HEK293T (cell line): Measurements from ENCODE around the gene CBLN4.

Source experiments
- CTCF ChIA-PET: fragments of 350-600 bp; formaldehyde crosslinking; extraction: SDS; loops from one replicate; lab custom pipeline; 2021; ENCODE audit warnings: antibody characterized with exemption, inconsistent platforms; lab: Yijun Ruan, JAX
- POLR2A ChIA-PET: fragments of 350-600 bp; formaldehyde crosslinking; extraction: SDS; loops from one replicate; lab custom pipeline; 2020; ENCODE audit warnings: antibody characterized with exemption, inconsistent platforms; lab: Yijun Ruan, JAX
- DNase-seq: peaks from one replicate; pipeline ENCODE4 v3.0.0; 2012; ENCODE audit warnings: mixed read lengths; ENCODE audit errors: extremely low spot score
- ARNT ChIP-seq: fragments of 450-650 bp; IDR thresholded peaks from 2 replicates; pipeline ENCODE4 v1.6.1; 2017; ENCODE audit warnings: mild to moderate bottlenecking
- BHLHE40 ChIP-seq: fragments of 450-650 bp; IDR thresholded peaks from 2 replicates; pipeline ENCODE4 v1.6.1; 2016; ENCODE audit warnings: mild to moderate bottlenecking, moderate library complexity, borderline replicate concordance
- CTBP1 ChIP-seq: fragments of 450-650 bp; IDR thresholded peaks from 2 replicates; pipeline ENCODE4 v1.6.1; 2016; ENCODE audit warnings: borderline replicate concordance
- ELF4 ChIP-seq: fragments of 450-650 bp; IDR thresholded peaks from 2 replicates; pipeline ENCODE4 v1.6.1; 2017; ENCODE audit warnings: antibody characterized with exemption
- FOXA1 ChIP-seq: fragments of 450-650 bp; IDR thresholded peaks from 2 replicates; pipeline ENCODE4 v1.6.1; 2016; ENCODE audit warnings: mild to moderate bottlenecking
- FOXK2 ChIP-seq: fragments of 450-650 bp; IDR thresholded peaks from 2 replicates; pipeline ENCODE4 v1.6.1; 2016; ENCODE audit warnings: mild to moderate bottlenecking
- FOXM1 ChIP-seq: fragments of 450-650 bp; IDR thresholded peaks from 2 replicates; pipeline ENCODE4 v1.6.1; 2017; ENCODE audit warnings: mild to moderate bottlenecking, borderline replicate concordance
- HDGF ChIP-seq: fragments of 450-650 bp; IDR thresholded peaks from 2 replicates; pipeline ENCODE4 v1.6.1; 2017; ENCODE audit warnings: antibody characterized with exemption, borderline replicate concordance
- L3MBTL2 ChIP-seq: fragments of 450-650 bp; conservative IDR thresholded peaks from 2 replicates; pipeline ENCODE4 v1.6.1; 2016; ENCODE audit warnings: mild to moderate bottlenecking
- LEF1 ChIP-seq: fragments of 450-650 bp; IDR thresholded peaks from 2 replicates; pipeline ENCODE4 v1.6.1; 2017; ENCODE audit warnings: mild to moderate bottlenecking, borderline replicate concordance
- NFRKB ChIP-seq: fragments of 450-650 bp; IDR thresholded peaks from 2 replicates; pipeline ENCODE4 v1.6.1; 2016; ENCODE audit warnings: mild to moderate bottlenecking, moderate library complexity
- SP1 ChIP-seq: fragments of 450-650 bp; IDR thresholded peaks from 2 replicates; pipeline ENCODE4 v1.6.1; 2017
- SUZ12 ChIP-seq: fragments of 450-650 bp; IDR thresholded peaks from 2 replicates; pipeline ENCODE4 v1.6.1; 2016; ENCODE audit warnings: mild to moderate bottlenecking
- TARDBP ChIP-seq: fragments of 450-650 bp; IDR thresholded peaks from 2 replicates; pipeline ENCODE4 v1.6.1; 2016
- ZNF384 ChIP-seq: fragments of 450-650 bp; IDR thresholded peaks from 2 replicates; pipeline ENCODE4 v1.6.1; 2016
- TF ChIP-seq, protein P1 (sequence below): fragments of 450-650 bp; IDR thresholded peaks from 2 replicates; pipeline ENCODE4 v1.6.1; 2016

CBLN4 gene

DNA sequence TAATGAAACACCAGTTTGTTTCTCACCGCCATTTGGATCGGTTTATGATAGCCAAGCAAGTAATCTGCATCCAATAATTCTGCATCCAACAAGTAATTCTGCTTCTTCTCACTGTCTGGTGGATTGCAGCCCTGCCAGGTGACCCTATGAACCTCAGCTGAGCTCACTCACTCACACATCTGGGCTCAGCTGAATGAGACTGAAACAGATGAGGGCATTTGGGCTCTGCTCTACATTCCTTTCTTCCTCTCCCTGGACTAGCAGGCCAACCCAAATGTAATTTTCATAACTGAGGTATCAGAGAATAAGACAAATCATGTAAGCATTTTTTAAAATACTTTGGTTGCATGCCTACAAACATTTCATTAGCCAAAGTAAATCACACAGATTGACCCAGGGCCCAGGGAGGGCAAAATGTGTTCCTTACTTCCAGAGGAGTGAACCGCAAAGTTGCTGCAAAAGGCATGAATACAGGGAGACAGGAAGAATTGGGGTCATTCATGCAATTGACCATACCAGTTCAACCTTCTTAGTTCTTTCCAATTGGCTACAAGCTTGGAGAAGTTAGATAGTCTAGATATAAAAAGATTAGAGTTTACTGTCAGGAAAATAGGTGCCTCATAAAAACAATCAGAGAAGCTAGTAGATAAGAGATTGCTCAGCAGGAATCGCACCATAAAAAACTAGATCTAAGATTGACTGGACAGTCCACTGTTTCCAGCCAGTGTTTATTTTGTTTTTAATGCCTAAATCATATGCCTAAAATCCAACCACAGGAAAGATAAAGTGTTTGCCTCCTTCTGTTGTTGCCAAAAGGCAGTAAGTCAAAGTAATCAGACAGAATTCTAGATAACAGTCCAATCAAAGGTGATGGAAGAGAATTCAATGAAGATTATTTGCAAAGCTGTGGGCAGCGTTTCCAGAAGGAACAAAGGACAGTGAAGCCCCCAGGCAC lies 43.7 kb downstream of the CBLN4 start:
- ChIA-PET POLR2A (no interaction called here), CTCF (no interaction called here)
- DNase-seq: no peak
- TF ChIP-seq LEF1 (no peak), NFRKB (no peak), FOXK2 (no peak), L3MBTL2 (no peak), ARNT (no peak), SUZ12 (no peak)
- TF ChIP-seq, protein P1, sequence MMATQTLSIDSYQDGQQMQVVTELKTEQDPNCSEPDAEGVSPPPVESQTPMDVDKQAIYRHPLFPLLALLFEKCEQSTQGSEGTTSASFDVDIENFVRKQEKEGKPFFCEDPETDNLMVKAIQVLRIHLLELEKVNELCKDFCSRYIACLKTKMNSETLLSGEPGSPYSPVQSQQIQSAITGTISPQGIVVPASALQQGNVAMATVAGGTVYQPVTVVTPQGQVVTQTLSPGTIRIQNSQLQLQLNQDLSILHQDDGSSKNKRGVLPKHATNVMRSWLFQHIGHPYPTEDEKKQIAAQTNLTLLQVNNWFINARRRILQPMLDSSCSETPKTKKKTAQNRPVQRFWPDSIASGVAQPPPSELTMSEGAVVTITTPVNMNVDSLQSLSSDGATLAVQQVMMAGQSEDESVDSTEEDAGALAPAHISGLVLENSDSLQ: no peak

DNA sequence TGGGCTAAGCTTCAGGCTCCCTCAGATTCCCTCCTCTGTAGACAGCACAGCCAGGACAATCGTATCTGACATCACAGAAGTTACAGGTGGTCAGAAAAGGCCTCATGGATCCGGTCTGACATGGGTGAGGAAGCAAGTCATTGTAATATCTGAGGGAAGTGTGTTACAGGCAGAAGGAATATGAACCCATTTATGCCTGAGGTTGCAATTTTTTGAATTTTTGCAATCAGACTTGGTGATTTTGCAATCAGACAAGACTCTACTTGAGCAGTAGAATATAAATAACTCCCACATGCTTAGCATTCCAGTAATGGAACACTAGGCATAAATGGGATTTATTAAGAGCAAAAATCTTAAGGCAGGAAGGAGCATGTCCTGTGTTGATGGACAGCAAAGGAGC lies 52.1 kb downstream of the CBLN4 start:
- CTCF ChIA-PET: interaction anchor here (0.5 kb wide), 1 partner anchor 751 kb away, joined by 3 read pairs; no protein-coding TSS in a partner anchor
- TF ChIP-seq SUZ12: no peak
- no peak for TF ChIP-seq HDGF
- TF ChIP-seq, protein P1: no peak
- TF ChIP-seq L3MBTL2: no peak
- no peak for TF ChIP-seq NFRKB
- no peak for TF ChIP-seq LEF1
- no peak for TF ChIP-seq ELF4
- TF ChIP-seq FOXM1: no peak
- no peak for TF ChIP-seq ZNF384
- TF ChIP-seq TARDBP: no peak
- no peak for TF ChIP-seq ARNT
- no peak for TF ChIP-seq FOXK2
- no peak for TF ChIP-seq FOXA1
- TF ChIP-seq BHLHE40: no peak
- no peak for TF ChIP-seq SP1
- no peak for TF ChIP-seq CTBP1
- DNase-seq: no peak

DNA sequence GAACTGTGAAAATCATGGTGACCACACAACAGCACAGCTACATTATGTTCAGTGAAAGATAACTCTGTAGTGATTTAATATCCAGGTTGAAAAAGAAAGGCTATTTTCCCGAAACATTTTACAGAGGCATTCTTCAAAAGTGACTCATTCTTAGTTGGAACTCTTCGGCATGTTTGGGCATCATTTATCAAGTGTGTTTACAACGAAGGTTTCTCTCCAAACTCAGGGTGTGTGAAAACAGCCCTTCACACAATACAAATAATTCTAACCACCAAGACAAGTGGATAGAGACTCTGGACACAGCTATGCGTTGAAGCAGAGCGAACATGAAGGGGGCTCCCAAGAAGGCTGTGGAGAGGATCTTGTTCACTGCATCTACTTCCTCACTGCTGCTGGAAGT lies 57.6 kb downstream of the CBLN4 start:
- POLR2A ChIA-PET: no interaction called here
- CTCF ChIA-PET: no interaction called here
- TF ChIP-seq FOXM1 (no peak), SP1 (no peak), ZNF384 (no peak), FOXA1 (no peak), TARDBP (no peak), HDGF (no peak), L3MBTL2 (no peak), BHLHE40 (no peak)
- TF ChIP-seq, protein P1: no peak
- DNase-seq: no peak

More for the DNA sequence above, 52.1 kb downstream of the CBLN4 start:
- POLR2A ChIA-PET: no interaction called here
